Left ventricle myocardium inferior (tissue), 1 donor: ENCODE results near the gene OPN1SW. TPM values are rescaled to one million over a fixed set of nuclear protein-coding genes. Genes with fewer than 3 reads are reported as not detected.

ENCODE experiments used
- DNase-seq: peaks from one replicate; pipeline ENCODE4 v3.0.0-alpha.2; 2020
- H3K27ac ChIP-seq: fragments of 200-600 bp; replicated peaks from 2 replicates; pipeline ENCODE4 v1.8.0; 2021
- H3K27me3 ChIP-seq: fragments of 200-600 bp; 2 replicates; pipeline ENCODE4 v1.8.0; 2021; ENCODE audit warnings: low read depth
- H3K36me3 ChIP-seq: fragments of 200-600 bp; 2 replicates; pipeline ENCODE4 v1.8.0; 2021
- H3K4me1 ChIP-seq: fragments of 200-600 bp; 2 replicates; pipeline ENCODE4 v1.8.0; 2021
- H3K4me3 ChIP-seq: fragments of 200-600 bp; 2 replicates; pipeline ENCODE4 v1.8.0; 2021; ENCODE audit warnings: mild to moderate bottlenecking, moderate library complexity
- H3K9me3 ChIP-seq: fragments of 200-600 bp; replicated peaks from 2 replicates; pipeline ENCODE4 v1.8.0; 2021
- CTCF ChIP-seq: fragments of 200-600 bp; IDR thresholded peaks from 2 replicates; pipeline ENCODE4 v1.8.0; 2021; ENCODE audit warnings: antibody characterized with exemption, mild to moderate bottlenecking, borderline replicate concordance
- intact Hi-C: fragments of 100-400 bp; cut with micrococcal nuclease; formaldehyde crosslinking; loops from one replicate; pipeline ENCODE4 v1.11.0; 2022
- long read RNA-seq: library from polyadenylated mRNA; unstranded; transcript quantifications from one replicate; pipeline ENCODE4 v2.0.0, GENCODE V29; 2021
- total RNA-seq: library from RNA; stranded (reverse); fragmentation: NEBNext Ultra II Directional; extraction: Animal tissue kit (Norgen Biotek cat#: 25700); gene quantifications from one replicate; pipeline ENCODE4 v1.2.1, GENCODE V29; 2021
- donor health status: DM: no; HTN: yes; CAD: no; lungs with severe emphysema.

The OPN1SW gene
- not detected for total RNA-seq
- long read RNA-seq, partial matches to known transcripts = 0 of 1 reads
- long read RNA-seq, other reads (novel, unspliced or antisense) = 1 of 1 reads

GRCh38 chr7:128775744-128776474 is at the start of gene OPN1SW:
Gene OPN1SW (minus strand): TSS chr7:128775794. CDS start chr7:128775781, 13 bp downstream.
- Histone ChIP-seq H3K27ac (no peak within 1 kb of the TSS), H3K4me1 (no peaks in the 10 kb centered on the region), H3K4me3 (no peak within 1 kb of the TSS), H3K9me3 (peaks cover 12% of the 10 kb centered on the region), H3K27me3 (no peaks in the 10 kb centered on the region), H3K36me3 (peaks cover 20% of the 10 kb centered on the region)
- no peak for TF ChIP-seq CTCF
- intact Hi-C loops = no loop called here
- DNase-seq = no peak

GRCh38 chr7:128821724-128822123 is 46.1 kb upstream of the OPN1SW start:
- Histone ChIP-seq H3K27me3 (no peaks in the 10 kb centered on the region), H3K27ac (no peak overlapping the region), H3K36me3 (no peaks in the 10 kb centered on the region), H3K4me1 (peaks cover 4% of the 10 kb centered on the region), H3K4me3 (no peak overlapping the region), H3K9me3 (no peaks in the 10 kb centered on the region)
- no peak for TF ChIP-seq CTCF
- DNase-seq = no peak
- intact Hi-C loops = no loop called here

GRCh38 chr7:128818694-128819093 is 43.1 kb upstream of the OPN1SW start:
- no peak overlapping the region for H3K27ac ChIP-seq
- DNase-seq = no peak
- no peaks in the 10 kb centered on the region for H3K4me1 ChIP-seq
- H3K9me3 ChIP-seq = no peaks in the 10 kb centered on the region
- no peak for TF ChIP-seq CTCF
- no peaks in the 10 kb centered on the region for H3K27me3 ChIP-seq
- intact Hi-C loops = no loop called here
- H3K4me3 ChIP-seq = no peak overlapping the region
- H3K36me3 ChIP-seq = no peaks in the 10 kb centered on the region

GRCh38 chr7:128815289-128815942 is 39.8 kb upstream of the OPN1SW start:
- H3K36me3 ChIP-seq = no peaks in the 10 kb centered on the region
- intact Hi-C loops = no loop called here

GRCh38 chr7:128814499-128814898 is 38.9 kb upstream of the OPN1SW start:
- peaks cover 13% of the 10 kb centered on the region for H3K4me1 ChIP-seq
- no peak for DNase-seq
- TF ChIP-seq CTCF = no peak
- H3K27ac ChIP-seq = no peak overlapping the region
- no peaks in the 10 kb centered on the region for H3K36me3 ChIP-seq
- H3K4me3 ChIP-seq = no peak overlapping the region
- intact Hi-C loops = no loop called here
- no peaks in the 10 kb centered on the region for H3K9me3 ChIP-seq
- no peaks in the 10 kb centered on the region for H3K27me3 ChIP-seq

More at GRCh38 chr7:128815289-128815942, 39.8 kb upstream of the OPN1SW start:
- TF ChIP-seq CTCF = no peak
- no peaks in the 10 kb centered on the region for H3K27me3 ChIP-seq
- no peak overlapping the region for H3K27ac ChIP-seq
- H3K9me3 ChIP-seq = no peaks in the 10 kb centered on the region
- peaks cover 13% of the 10 kb centered on the region for H3K4me1 ChIP-seq
- no peak for DNase-seq
- H3K4me3 ChIP-seq = no peak overlapping the region
